ENCODE results near the gene MYL9.

- no peak for TF ChIP-seq CTCF (IDR thresholded peaks at IDR 0.05; ENCODE audit: low read depth, low read length)
- no peak for TF ChIP-seq MYC (IDR thresholded peaks at IDR 0.05; ENCODE audit: low read depth, low read length)
Measured at GRCh38 chr20:36528875-36529417, 12.4 kb upstream of the MYL9 start.

Measured in NB4 (cell line).